ENCODE data around the gene RPS19.

RPS19 gene

GRCh38 chr19:41849067-41849466 lies 11.0 kb upstream of the RPS19 start:
- no peaks in the 10 kb centered on the region for H3K9me2 ChIP-seq (replicated peaks; ENCODE audit: insufficient read depth, low read length)
- H2AFZ ChIP-seq (ENCODE audit: low read length) = no peak overlapping the region
- DNase-seq = no peak
- no peak overlapping the region for H3K4me2 ChIP-seq (ENCODE audit: low read depth, low read length)
- no peaks in the 10 kb centered on the region for H3K36me3 ChIP-seq (replicated peaks; ENCODE audit: insufficient read depth, low read length)
- no peak for TF ChIP-seq CTCF (IDR thresholded peaks at IDR 0.05; ENCODE audit: low read length)
- no peak for TF ChIP-seq EZH2 (optimal IDR thresholded peaks at IDR 0.05; ENCODE audit: low read depth, low read length)
- no peak for TF ChIP-seq EZH2phosphoT487 (IDR thresholded peaks at IDR 0.05; ENCODE audit: low read length)
- no peaks in the 10 kb centered on the region for H4K20me1 ChIP-seq (ENCODE audit: insufficient read depth, low read length)
- no peaks in the 10 kb centered on the region for H3K79me2 ChIP-seq (ENCODE audit: low read length)
- no peaks in the 10 kb centered on the region for H3F3A ChIP-seq (ENCODE audit: insufficient read depth, low read length)
- no peaks in the 10 kb centered on the region for H3K9me3 ChIP-seq (replicated peaks; ENCODE audit: insufficient read depth, low read length)
- peaks cover 76% of the 10 kb centered on the region for H3K27me3 ChIP-seq (replicated peaks; ENCODE audit: insufficient read depth, low read length)
- no peak overlapping the region for H3K27ac ChIP-seq (ENCODE audit: low read length)
- no peaks in the 10 kb centered on the region for H3K4me1 ChIP-seq (ENCODE audit: low read length)
- H3K9ac ChIP-seq (ENCODE audit: low read length) = no peak overlapping the region
- no peak overlapping the region for H3K4me3 ChIP-seq (ENCODE audit: low read length)

- Histone ChIP-seq H3F3A (ENCODE audit: insufficient read depth, low read length) (no peaks in the 10 kb centered on the region), H3K79me2 (ENCODE audit: low read length) (no peaks in the 10 kb centered on the region), H4K20me1 (ENCODE audit: insufficient read depth, low read length) (no peaks in the 10 kb centered on the region), H3K9me2 (replicated peaks; ENCODE audit: insufficient read depth, low read length) (no peaks in the 10 kb centered on the region), H3K4me3 (ENCODE audit: low read length) (no peak overlapping the region), H3K4me2 (ENCODE audit: low read depth, low read length) (no peak overlapping the region), H3K9me3 (replicated peaks; ENCODE audit: insufficient read depth, low read length) (no peaks in the 10 kb centered on the region), H3K4me1 (ENCODE audit: low read length) (no peaks in the 10 kb centered on the region), H2AFZ (ENCODE audit: low read length) (no peak overlapping the region), H3K9ac (ENCODE audit: low read length) (no peak overlapping the region), H3K27me3 (replicated peaks; ENCODE audit: insufficient read depth, low read length) (peaks cover 71% of the 10 kb centered on the region), H3K27ac (ENCODE audit: low read length) (no peak overlapping the region), H3K36me3 (replicated peaks; ENCODE audit: insufficient read depth, low read length) (no peaks in the 10 kb centered on the region)
- DNase-seq = no peak
- TF ChIP-seq CTCF (IDR thresholded peaks at IDR 0.05; ENCODE audit: low read length) = no peak
- no peak for TF ChIP-seq EZH2phosphoT487 (IDR thresholded peaks at IDR 0.05; ENCODE audit: low read length)
- no peak for TF ChIP-seq EZH2 (optimal IDR thresholded peaks at IDR 0.05; ENCODE audit: low read depth, low read length)
Observed at GRCh38 chr19:41850381-41850780, 9.7 kb upstream of the RPS19 start.

- Histone ChIP-seq H3F3A (ENCODE audit: insufficient read depth, low read length) (no peaks in the 10 kb centered on the region), H3K9ac (ENCODE audit: low read length) (no peak overlapping the region), H3K27me3 (replicated peaks; ENCODE audit: insufficient read depth, low read length) (peaks cover 64% of the 10 kb centered on the region), H3K4me3 (ENCODE audit: low read length) (no peak overlapping the region), H3K9me2 (replicated peaks; ENCODE audit: insufficient read depth, low read length) (no peaks in the 10 kb centered on the region), H4K20me1 (ENCODE audit: insufficient read depth, low read length) (no peaks in the 10 kb centered on the region), H3K9me3 (replicated peaks; ENCODE audit: insufficient read depth, low read length) (no peaks in the 10 kb centered on the region), H3K4me1 (ENCODE audit: low read length) (no peaks in the 10 kb centered on the region), H3K4me2 (ENCODE audit: low read depth, low read length) (no peak overlapping the region), H2AFZ (ENCODE audit: low read length) (no peak overlapping the region), H3K36me3 (replicated peaks; ENCODE audit: insufficient read depth, low read length) (no peaks in the 10 kb centered on the region), H3K79me2 (ENCODE audit: low read length) (no peaks in the 10 kb centered on the region), H3K27ac (ENCODE audit: low read length) (no peak overlapping the region)
- TF ChIP-seq EZH2 (optimal IDR thresholded peaks at IDR 0.05; ENCODE audit: low read depth, low read length) (no peak), EZH2phosphoT487 (IDR thresholded peaks at IDR 0.05; ENCODE audit: low read length) (no peak), CTCF (IDR thresholded peaks at IDR 0.05; ENCODE audit: low read length) (no peak)
- DNase-seq = no peak
Observed at GRCh38 chr19:41851456-41851855, 8.6 kb upstream of the RPS19 start.

Data from MM.1S (cell line).